ENCODE results near the gene KIAA1671.
A peak's percentile ranks its signal among the peaks of the same experiment; 100 is the strongest.
"Not testable (repeated sequence)": the region's sequence is repeated elsewhere in the genome, so short reads cannot be mapped to it uniquely, and the experiment has no call there.

Gene KIAA1671

DNA sequence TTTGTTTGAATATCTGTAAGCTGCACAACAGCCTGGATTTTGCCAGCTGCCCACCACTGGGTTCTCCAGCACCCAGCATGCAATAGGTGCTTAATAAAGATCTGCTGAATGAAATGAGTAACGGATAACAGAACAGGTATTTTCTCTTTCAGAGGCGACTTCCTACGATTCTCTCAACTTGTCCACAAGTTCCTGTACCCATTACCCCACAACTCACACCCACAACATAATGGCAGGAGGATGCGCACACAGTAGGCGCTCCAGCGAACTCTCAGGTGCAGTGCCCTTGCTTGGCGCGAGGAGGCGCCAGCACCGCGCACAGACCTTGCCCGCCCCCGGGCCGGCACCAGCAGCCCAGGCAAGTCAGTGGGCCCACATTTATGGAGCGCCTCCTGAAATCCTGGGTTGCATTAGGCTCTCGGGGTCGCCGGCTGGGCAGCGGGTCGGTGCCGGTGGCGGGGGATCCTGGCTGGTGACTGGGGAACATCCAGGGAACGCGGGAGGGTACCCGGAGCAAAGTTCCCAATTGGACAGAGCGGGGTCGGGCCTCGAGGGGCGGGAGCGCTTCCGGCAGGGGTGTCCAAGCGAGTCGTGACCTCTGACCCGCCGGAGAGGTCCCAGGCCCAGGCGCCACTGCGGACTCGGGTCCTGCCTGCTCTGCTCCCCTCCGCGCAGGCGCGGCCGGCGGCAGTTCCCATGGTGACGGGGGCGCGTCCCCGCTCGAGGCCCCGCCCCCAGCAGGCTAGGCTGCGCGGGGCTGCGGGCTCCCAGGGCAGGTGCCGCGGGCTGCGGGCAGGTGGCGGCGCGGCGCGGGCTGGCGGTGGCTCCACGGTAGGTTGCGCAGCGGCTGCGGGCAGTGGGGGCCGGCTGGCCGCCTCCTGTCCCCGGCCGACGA is at the start of gene KIAA1671:
TSS of gene KIAA1671 (plus strand) at position 775 of the 895 bp plus-strand sequence. CDS start 75,284 bp downstream, outside the sequence.
- DNase-seq (ENCODE audit: low read depth): peak; percentile 68

GRCh38 chr22:24905909-24906308 is 46.6 kb upstream of the KIAA1671 start:
- DNase-seq (ENCODE audit: low read depth): no peak

DNA sequence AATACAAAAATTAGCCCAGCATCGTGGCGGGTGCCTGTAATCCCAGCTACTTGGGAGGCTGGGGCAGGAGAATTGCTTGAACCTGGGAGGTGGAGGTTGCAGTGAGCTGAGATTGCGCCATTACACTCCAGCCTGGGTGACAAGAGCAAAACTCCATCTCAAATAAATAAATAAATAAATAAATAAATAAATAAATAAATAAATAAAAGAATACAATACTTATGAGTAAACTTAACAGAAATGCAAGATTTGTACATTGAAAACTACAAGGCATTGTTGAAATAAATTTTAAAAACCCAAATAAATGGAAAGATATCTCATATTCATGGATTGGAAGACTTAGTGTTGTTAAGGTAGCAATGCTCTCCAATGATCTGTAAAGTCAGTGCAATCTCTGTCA is 45.4 kb upstream of the KIAA1671 start:
- DNase-seq (ENCODE audit: low read depth): not testable (repeated sequence)

GRCh38 chr22:24920029-24920428 is 32.5 kb upstream of the KIAA1671 start:
- DNase-seq (ENCODE audit: low read depth): no peak

GRCh38 chr22:24925586-24926427 is 26.7 kb upstream of the KIAA1671 start:
- DNase-seq (ENCODE audit: low read depth): no peak

- no peak for DNase-seq (ENCODE audit: low read depth)
Observed at GRCh38 chr22:24926428-24926725, 26.1 kb upstream of the KIAA1671 start.

GRCh38 chr22:24926849-24927579 is 25.5 kb upstream of the KIAA1671 start:
- DNase-seq (ENCODE audit: low read depth): no peak

DNA sequence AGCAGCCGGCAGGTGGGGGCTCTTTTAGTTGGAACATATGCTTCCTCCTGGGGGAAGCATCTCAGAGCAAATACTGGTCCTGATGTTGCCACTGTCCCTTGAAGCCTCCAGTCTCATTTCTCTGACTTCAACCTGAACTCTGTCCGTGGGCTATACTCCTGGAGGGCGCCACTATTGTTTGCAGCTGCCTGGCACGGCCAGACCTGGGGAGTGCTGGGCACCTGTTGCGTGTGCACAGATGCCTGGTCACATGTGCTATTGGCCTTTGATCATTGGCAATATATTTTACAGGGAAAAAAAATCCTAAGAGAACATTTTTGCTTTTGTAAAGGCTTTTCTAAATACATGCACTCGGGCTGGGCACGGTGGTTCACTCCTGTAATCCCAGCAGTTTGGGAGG is 24.2 kb upstream of the KIAA1671 start:
- DNase-seq (ENCODE audit: low read depth): no peak

GRCh38 chr22:24930678-24931077 is 21.8 kb upstream of the KIAA1671 start:
- DNase-seq (ENCODE audit: low read depth): no peak

- no peak for DNase-seq (ENCODE audit: low read depth)
Observed at GRCh38 chr22:24935771-24936483, 16.6 kb upstream of the KIAA1671 start.

DNA sequence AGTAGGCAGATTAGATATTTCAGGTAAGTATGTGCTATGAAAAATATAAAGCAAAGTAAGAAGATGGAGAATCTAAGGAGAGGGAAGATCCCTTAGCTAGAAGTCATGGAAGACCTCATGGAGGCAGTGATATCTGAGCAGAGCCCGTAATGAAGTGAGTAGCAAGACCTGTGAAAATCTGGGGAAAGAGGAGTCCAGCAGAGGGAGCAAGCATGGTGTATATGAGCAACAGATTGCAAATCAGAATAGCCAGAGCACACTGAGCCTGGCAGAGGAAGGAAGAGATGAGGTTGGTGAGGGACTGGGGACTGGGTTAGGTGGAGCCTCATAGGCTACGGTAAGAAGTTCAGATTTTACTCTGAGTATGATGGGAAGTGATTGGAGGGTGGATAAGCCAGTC is 15.4 kb upstream of the KIAA1671 start:
- no peak for DNase-seq (ENCODE audit: low read depth)

DNA sequence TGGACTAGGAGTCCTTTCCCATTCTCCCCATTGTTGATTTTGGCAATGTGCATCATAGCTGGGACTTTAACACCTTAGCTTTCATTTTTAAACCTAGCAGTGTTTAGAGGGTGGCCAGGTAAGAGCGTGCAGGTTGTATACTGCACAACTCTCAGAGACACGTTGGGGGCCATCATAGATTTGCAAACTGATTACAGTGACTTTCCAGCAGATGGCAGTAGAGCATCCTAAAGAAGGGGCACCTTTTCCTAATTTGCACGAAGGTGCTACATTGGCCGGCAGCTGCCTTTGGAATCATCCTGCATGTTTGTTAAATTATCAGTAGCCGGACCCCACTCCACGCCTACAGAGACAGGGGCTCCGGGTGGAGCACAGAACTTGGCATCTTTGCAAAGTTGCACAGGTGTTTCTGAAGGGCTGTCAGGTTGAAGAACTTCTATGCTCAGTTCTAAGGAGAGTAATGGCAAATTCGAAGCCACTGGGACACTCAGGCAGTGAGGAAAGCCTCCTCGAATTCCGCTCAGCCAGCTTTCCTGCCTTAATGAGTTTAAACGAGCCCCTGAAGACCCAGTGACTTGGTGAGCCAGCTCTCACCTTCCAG is 13.7 kb upstream of the KIAA1671 start:
- DNase-seq (ENCODE audit: low read depth): no peak

GRCh38 chr22:24942301-24942700 is 10.2 kb upstream of the KIAA1671 start:
- no peak for DNase-seq (ENCODE audit: low read depth)

DNA sequence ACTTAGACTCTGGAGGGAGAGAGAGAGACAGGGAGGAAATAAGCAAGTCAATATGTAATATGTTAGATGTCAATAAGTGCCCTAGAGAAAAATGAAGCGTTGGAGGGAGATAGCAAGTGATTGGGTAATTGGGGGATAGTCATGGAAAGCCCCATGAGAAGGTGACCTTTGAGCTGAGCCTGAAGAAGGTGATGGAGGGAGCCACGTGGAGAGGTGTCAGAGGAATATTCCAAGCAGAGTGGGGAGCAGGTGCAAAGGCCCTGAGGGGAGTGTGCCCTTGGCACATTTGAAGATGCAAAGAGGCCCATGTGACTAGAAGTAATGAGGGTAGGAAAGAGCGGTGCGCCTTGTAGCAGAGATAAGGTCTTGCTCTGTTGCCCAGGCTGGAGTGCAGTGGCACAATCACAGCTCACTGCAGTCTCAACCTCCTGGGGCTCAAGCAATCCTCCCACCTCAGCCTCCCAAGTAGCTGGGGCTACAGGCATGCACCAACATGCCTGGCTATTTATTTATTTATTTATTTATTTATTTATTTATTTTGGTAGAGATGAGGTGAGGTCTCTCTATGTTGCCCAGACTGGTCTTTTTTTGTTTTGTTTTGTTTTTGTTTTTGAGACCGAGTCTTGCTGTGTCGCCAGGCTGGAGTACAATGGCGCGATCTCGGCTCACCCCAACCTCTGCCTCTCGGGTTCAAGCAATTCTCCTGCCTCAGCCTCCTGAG is 8.1 kb upstream of the KIAA1671 start:
- DNase-seq (ENCODE audit: low read depth): no peak

DNA sequence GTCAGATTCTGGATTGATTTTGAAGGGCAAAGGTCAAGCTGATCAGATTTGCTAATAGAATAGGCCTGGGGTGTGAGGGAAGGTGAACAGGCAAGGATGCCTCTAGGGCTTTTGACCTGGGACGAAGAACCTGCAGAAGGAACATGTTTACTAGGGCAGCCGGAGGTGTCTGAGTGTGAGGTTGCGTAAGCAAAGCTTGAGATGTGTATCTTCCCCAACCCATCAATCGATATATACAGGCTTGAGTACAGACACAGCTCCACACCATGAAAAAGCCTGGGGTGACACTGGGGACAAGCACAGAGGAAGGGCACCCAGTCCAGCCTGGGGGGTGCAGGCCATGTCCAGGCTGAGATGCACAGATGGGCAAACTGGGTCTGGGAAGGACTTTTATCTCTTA is 7.1 kb upstream of the KIAA1671 start:
- no peak for DNase-seq (ENCODE audit: low read depth)

- no peak for DNase-seq (ENCODE audit: low read depth)
Observed at GRCh38 chr22:24947383-24947782, 5.1 kb upstream of the KIAA1671 start.

DNA sequence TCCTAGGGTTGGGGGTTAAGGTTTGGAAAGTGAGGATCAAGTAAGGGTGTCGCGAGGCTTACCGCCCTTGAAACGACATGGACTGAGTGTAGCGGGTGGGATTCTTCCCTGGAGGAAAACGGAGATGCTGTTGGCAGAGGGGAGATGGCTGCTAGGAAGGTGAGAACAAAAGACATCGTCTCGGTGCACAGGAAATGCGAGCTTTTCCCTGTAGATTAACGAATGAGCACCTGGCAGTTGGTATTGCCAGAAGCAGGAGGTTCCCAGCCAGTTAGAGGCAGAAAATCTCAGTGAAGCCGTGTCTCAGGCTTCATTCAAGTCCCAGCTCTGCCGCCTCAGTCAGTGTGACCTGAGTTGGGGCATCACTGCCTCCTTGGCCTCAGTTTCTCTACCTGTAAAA is 4.6 kb upstream of the KIAA1671 start:
- DNase-seq (ENCODE audit: low read depth): no peak

GRCh38 chr22:24948356-24949202 is 3.9 kb upstream of the KIAA1671 start:
- DNase-seq (ENCODE audit: low read depth): no peak

DNA sequence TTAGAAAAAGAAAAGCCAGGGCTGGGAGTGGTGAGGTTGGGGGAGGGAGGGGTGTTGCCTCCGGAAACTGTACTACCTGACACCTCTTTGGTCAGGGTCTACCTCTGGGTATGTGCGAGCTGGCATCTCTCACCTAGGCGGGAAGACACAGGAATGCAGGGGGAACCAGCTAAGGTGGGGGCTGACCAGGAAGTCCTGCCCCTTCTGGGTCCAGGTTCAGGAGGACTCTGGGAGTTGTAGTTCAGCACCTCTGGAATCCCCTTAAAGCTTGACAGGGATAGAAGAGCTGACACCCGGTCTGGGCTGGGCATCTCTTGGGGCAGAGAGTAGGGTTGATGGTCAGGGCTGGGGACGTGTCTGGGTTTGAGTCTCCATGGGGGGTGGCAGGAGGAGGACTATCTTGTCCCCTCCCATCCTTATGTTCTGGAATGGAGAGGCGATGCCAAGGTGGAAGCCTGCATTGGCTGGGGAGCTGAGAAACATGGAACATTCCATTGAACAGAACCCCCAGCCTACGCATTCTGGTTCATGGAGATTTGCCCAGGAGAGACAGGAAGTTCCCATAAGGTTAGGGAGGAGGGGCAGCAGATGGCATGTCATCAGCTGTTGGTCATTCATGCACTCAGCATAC is 2.1 kb upstream of the KIAA1671 start:
- no peak for DNase-seq (ENCODE audit: low read depth)

All from stimulated activated CD8-positive, alpha-beta memory T cell treated with anti-CD3 and anti-CD28 coated beads, Interleukin-15, amount 100 ng/mL, for 1 hour (primary cell).